GM21381 (cell line): Measurements from ENCODE around the gene SHLD1.

ENCODE experiments used
- ATAC-seq: cut with Tn5 transposase; IDR thresholded peaks from one replicate; pipeline ENCODE4 v1.9.1; 2021; ENCODE audit warnings: mild to moderate bottlenecking, moderate library complexity; ENCODE audit not compliant: unreplicated experiment

SHLD1 gene

GRCh38 chr20:5809495-5809894 lies 59.3 kb downstream of the SHLD1 start:
- no peak for ATAC-seq

- no peak for ATAC-seq
Measured at GRCh38 chr20:5810800-5811422, 60.7 kb downstream of the SHLD1 start.

- no peak for ATAC-seq
Measured at GRCh38 chr20:5811746-5812145, 61.5 kb downstream of the SHLD1 start.

- no peak for ATAC-seq
Measured at GRCh38 chr20:5818346-5818681, 68.1 kb downstream of the SHLD1 start.

DNA sequence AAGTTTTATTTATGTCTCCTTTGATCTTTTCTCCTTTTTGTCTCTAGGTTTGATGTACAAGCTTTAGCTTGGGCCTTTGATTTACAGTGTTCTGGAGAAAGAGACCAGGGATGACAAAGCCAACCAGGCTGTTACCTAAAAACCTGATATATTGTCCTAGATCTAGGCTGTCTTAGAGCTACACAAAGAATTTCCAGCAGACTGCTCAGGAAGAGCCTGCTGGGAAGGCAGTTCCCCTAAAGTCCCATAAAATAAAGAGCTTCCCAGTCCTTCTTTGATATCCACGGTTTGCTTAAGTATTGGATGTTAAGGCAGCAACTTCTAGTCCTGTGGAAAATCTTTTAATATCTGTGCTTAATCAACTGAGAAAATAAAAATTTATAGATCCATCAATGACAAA lies 70.5 kb downstream of the SHLD1 start:
- ATAC-seq = no peak

- no peak for ATAC-seq
Measured at GRCh38 chr20:5821627-5822215, 71.5 kb downstream of the SHLD1 start.

- ATAC-seq = no peak
Measured at GRCh38 chr20:5822569-5822968, 72.4 kb downstream of the SHLD1 start.

GRCh38 chr20:5825130-5825719 lies 75.0 kb downstream of the SHLD1 start:
- no peak for ATAC-seq

GRCh38 chr20:5827098-5827853 lies 77.1 kb downstream of the SHLD1 start:
- ATAC-seq = no peak

GRCh38 chr20:5827861-5828260 lies 77.7 kb downstream of the SHLD1 start:
- ATAC-seq = no peak

- no peak for ATAC-seq
Measured at GRCh38 chr20:5829241-5829809, 79.1 kb downstream of the SHLD1 start.

DNA sequence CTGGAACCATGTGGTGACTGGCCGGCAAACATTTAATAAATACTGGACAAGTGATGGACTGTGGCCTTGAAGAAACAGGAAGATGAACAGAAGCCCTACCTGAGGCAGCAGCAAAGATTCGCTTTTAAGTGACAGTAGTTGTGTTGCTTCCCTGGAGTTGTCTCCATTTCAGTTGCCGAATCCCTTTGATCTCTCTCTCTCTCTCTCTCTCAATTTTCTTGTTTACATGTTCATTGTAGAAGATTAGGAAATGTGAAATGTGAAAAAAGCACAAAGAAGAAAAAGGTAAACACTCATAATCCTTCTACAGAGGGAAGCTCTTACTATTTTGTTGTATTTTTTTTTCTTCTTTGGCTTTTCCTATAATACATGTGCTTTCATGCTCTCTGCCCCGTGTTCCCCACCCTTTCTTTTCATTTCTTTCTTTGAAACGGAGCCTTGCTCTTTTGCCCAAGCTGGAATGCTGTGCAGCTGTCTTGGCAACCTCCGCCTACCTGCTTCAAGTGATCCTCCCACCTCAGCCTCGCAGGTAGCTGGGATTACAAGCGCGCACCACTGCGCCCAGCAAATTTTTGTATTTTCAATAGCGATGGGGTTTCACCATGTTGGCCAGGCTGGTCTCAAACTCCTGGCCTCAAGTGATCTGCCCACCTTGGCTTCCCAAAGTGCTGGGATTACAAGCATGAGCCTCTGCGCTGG lies 81.5 kb downstream of the SHLD1 start:
- no peak for ATAC-seq

GRCh38 chr20:5833309-5833941 lies 83.2 kb downstream of the SHLD1 start:
- no peak for ATAC-seq

DNA sequence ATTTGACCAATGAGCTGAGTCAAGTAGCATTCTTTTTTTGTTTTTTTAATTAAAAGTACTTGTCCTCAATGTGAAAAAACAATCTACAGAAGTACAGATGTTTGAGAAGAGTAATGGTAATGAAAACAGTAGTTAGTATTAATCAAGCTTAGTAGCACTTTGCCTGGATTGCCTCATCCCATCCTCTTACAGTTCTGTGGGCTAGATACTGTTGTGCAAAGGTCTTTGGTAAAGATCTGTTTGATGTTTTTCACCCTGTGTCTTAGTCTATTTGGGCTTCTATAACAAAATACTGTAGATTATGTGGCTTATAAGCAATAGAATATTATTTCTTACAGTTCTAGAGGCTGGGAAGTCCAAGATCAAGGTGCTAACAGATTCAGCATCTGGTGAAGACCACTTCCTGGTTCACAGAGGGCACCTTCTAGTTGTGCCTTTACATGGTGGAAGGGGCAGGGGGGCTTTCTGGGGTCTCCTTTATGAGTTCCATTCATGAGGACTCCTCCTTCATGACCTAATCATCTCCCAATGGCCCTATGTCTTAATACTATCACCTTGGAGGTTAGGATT lies 84.3 kb downstream of the SHLD1 start:
- ATAC-seq = no peak

DNA sequence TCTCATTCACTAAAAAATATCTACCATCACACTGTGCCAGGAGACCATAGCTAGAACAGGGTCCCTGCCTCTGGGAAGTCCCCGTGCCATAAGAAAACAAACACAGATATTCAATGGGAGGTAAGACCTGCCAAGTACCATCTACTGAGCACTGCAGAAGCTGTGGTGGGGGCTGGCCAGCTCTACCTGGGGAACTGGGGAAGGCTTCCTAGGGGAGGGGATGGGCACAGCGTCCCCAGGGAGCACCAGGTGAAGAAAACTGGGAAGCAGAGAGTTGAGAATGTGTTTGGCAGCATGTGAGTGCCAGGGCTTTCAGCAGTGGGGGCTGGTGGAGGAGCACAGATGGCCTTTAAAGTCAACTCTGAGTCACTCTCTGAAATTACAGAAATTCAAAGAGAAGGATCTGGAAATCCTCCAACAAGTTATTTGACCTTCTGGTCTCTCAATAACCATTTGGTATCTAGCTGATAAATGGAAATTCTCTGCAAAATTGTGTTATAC lies 85.2 kb downstream of the SHLD1 start:
- no peak for ATAC-seq

DNA sequence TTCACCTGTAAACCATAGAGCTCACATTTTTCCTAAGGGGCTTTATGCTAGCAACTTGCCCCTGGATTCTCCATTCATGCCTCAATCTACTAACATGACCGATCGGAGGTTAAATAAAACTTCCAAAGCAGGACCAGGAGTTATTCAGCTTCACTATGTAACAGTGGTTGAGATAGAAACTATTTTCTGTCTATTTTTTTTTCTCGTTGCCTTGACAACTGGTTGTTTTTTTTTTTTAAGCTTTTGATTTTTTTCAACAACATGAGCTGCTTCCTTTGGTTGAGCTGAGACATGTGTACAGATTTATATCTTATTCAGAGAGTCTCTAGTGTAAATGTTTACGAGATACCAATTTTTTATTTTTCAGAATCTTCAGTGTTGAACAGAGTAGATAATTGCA lies 85.7 kb downstream of the SHLD1 start:
- no peak for ATAC-seq

DNA sequence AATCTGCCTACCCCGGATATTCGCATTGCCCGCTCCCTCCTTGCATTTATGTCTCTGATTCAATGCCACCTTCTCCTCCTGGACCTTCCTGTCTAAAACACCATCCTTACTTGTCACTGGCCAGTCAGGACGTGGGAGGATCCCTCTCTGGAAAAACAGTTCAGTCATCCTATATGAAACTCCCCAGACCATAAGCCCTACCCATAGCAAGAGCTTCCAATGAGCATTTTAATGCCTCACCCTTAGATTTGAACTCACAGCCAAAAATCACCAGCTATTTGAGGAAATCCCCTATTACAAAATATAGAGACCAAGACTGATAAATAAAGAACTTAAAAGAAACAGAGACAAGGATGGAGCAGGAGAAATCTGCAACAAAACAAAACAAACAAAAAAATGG lies 86.4 kb downstream of the SHLD1 start:
- ATAC-seq = no peak

DNA sequence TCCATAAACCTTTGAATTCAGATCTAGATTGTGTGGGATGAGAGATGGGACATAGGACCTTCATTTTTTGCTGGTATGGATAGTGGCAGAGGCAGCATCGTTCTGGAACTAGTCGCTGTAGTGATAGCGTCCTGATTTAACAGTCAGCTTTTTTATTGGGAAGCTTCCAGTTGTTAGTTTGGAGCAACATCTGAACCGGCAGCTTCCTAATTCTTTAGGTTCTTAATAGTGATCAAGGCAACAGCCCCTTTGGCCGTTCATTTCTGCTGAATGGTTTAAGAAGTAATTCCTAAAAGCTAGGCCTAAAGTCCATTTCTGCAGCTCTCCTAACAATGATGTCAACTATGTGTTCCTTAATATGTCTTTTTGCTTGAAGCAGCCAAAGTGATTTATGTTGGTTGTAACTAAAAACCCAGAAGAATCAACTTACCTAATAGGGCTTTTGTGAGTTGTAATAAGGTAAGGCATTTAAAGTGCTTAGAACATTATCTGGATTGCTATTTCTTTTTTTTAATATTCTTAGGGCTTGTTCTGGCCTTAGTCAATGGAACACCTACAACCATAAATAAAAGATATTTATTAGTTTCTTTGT lies 90.3 kb downstream of the SHLD1 start:
- no peak for ATAC-seq

DNA sequence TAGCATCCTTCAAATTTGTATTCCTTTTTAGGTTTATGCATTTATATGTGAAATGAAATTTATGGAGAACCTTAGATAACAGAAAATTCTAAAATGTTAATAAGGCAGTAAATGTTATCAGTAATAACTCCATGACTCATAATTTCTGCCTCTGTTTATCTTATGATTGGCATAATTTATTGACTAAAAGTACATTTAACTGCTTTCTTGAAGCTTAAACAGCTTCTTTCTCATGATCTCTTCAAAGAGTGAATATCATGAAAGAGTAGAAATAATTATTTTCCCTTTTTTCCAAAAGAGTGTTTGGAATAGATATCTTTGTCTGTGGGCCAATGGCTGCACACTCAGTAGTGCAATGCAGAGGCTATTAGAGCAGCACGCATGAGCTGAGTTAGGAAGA lies 91.3 kb downstream of the SHLD1 start:
- ATAC-seq = no peak

DNA sequence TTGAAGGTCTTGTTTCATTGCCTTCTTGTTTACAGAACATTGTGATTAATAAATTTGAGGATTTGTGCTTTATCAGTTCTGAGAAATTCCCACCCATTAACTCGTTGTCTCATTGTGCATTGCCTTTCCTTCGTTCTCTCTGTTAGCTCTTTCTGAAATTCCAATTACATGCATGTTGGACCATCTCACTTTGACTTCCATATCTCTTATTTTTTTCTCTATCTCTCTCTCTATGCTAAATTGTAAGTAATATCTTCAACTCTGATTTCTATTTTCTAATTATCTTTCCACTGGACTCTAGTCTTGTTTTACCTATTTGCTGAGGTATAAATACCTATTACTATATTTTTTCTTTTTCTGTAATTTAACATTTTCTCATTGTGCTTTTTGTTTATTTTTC lies 92.3 kb downstream of the SHLD1 start:
- ATAC-seq = no peak
